Measurements from ENCODE around the gene RETSAT.
"Not testable (repeated sequence)": the region's sequence is repeated elsewhere in the genome, so short reads cannot be mapped to it uniquely, and the experiment has no call there.

RETSAT gene

GRCh38 chr2:85354286-85355072, at the start of gene RETSAT, which contains the start of gene ELMOD3:
RETSAT (minus strand) TSS chr2:85354528; CDS start chr2:85354507, 21 bp downstream.
ELMOD3 (plus strand) TSS chr2:85354769; CDS start chr2:85357199, 2,430 bp downstream.
- DNase-seq (ENCODE audit: low spot score) (peak; percentile 99), FAIRE-seq (no peak)

GRCh38 chr2:85401844-85402243, 47.5 kb upstream of the RETSAT start:
- DNase-seq (ENCODE audit: low spot score) (no peak), FAIRE-seq (no peak)

DNA sequence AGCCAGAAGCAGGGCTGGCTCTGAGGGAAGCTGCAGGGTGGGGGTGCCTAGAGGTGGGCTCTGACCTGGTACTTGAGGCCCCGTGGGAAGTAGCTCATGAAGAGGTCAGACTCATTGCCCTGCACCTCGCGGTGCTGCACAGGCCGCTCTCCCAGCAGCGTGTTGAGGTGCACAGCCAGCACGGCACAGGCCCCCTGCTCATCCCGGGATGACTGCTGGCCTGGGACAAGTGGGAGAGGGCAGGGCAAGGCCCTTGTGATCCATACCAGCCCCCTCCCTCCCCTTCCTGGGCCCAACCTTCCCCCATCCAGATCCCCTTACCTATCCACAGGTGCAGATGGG, 47.1 kb upstream of the RETSAT start:
- no peak for FAIRE-seq
- no peak for DNase-seq (ENCODE audit: low spot score)

DNA sequence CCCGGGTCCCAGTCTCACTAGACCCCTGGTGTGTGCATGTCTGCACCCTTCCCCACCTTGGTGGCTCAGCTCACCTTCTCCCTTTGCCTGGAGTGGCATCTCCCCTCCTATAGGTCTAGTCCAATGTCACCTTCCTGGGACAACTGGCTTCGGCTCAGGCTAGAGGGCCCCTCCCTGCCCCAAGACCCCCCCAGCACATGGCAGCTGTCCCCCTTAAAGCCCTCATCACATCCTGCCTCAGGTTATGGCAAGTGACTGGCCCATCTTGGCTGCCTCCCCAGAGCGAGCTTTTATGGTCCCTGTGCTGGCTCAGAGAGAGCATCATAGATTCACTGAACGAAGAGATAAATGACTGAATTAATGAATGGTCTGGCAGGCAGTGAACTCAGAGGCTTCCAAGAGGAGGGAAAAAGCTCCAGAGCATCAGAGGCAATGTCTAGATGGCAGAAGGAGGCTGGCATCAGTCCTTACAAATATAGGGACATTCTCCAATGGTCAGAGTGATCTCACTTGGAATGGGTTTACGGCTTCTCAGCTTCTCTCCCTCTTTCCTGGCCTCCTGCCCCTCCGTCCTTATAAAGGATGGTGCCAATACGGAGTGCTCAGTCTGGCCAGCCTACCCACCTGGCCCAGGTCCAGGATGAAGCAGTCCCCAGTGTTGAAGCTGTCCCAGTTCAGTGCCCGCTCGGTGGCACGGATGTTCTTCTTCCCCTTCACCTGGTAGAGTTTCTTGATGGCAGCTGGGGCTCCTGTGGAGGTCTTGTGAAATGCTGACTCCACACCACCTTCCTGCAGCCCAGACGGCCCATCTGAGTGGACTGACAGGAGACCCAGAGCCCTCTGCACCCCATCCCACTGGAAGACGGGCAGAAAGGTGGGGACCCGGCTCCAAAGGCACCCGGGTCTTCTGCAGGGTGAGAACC, 46.5 kb upstream of the RETSAT start:
- FAIRE-seq (no peak), DNase-seq (ENCODE audit: low spot score) (no peak)

GRCh38 chr2:85400023-85400422, 45.7 kb upstream of the RETSAT start:
- no peak for FAIRE-seq
- no peak for DNase-seq (ENCODE audit: low spot score)

DNA sequence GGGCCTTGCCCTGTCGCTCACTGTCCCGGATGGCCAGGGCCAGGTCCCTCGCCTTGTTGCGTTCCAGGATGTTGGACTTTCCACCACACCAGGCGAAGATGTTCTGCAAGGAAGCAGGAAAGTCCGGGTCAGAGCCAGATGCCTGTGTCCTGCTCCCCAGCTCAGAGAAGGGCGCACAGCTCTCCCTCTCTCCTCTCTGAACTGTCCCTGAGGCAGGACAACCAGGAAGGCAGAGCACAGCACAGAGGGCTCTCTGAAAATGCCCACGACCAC, 44.8 kb upstream of the RETSAT start:
- FAIRE-seq (no peak), DNase-seq (ENCODE audit: low spot score) (no peak)

- no peak for DNase-seq (ENCODE audit: low spot score)
- FAIRE-seq, result no peak
Measured at GRCh38 chr2:85398426-85399182, 44.3 kb upstream of the RETSAT start.

GRCh38 chr2:85397925-85398331, 43.6 kb upstream of the RETSAT start:
- FAIRE-seq, result no peak
- DNase-seq (ENCODE audit: low spot score), result no peak

DNA sequence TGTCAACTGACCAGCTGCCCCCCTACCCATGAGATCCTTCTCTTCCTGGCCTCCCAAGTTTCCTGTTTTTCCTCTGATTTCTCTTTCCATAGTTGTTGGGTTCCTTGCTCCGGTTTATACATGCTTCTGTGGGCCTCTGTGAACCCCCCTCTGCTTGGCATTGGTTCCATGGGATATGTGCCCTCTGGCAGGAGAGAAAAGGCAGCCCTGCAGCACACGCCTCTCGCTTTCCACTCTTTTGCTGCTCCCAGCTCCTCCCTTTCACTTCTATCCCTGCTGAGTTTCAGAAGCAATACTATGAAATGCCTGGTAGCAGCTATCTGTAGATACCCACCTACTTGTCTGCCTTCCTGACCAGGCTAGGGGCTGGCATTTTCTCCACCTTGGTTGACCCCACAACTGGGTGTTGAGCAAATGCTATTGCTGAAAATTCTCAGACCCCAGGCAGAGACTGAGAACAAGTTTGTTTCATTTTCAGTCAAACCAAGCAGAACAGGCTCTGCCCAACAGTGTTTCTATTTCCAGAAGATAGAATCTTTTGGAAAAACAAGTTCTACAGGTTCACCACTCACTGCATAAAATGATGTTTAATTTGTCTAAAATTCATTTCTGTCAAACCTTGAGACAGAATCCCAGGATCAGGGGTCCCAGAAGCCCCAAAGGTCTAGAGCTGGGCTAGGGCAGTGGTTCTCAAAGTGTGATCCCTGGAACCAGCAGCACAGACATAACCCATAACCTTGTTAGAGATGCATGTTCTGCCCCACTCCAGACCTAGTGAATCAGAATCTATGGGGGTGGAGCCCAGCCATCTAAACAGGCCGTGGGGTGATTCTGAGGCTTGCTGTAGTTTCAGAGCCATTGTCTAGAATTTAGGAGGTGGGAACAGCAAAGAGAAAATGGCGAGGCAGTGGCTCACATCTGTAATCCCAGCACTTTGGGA, 42.5 kb upstream of the RETSAT start:
- FAIRE-seq (no peak), DNase-seq (ENCODE audit: low spot score) (no peak)

- DNase-seq (ENCODE audit: low spot score), result no peak
- no peak for FAIRE-seq
Measured at GRCh38 chr2:85395912-85396475, 41.7 kb upstream of the RETSAT start.

- DNase-seq (ENCODE audit: low spot score) (no peak), FAIRE-seq (no peak)
Measured at GRCh38 chr2:85394976-85395375, 40.6 kb upstream of the RETSAT start.

DNA sequence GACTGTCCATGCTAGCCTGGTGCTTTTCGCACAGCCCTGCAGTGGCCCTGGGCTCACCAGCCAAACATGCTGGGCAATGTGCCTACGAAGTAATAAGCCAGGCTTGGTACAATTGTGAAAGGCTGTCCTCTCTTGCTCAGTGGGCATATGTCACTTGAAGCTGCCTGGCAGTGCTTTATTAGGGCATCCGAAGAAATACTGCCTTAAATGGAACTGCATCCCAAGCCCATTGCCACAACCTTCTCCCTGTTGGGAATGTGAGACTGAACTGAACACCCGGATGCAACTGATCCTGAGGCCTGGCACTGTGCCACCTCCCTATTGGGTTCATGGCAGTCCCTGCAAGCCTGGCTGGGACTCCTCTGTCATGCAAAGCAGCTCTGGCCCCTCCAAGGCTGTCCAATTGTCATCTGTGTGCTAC, 39.9 kb upstream of the RETSAT start:
- no peak for DNase-seq (ENCODE audit: low spot score)
- FAIRE-seq, result peak; percentile 83

GRCh38 chr2:85393836-85394235, 39.5 kb upstream of the RETSAT start:
- DNase-seq (ENCODE audit: low spot score) (no peak), FAIRE-seq (no peak)

- DNase-seq (ENCODE audit: low spot score) (peak; percentile 52), FAIRE-seq (no peak)
Measured at GRCh38 chr2:85390941-85391669, 36.8 kb upstream of the RETSAT start.

DNA sequence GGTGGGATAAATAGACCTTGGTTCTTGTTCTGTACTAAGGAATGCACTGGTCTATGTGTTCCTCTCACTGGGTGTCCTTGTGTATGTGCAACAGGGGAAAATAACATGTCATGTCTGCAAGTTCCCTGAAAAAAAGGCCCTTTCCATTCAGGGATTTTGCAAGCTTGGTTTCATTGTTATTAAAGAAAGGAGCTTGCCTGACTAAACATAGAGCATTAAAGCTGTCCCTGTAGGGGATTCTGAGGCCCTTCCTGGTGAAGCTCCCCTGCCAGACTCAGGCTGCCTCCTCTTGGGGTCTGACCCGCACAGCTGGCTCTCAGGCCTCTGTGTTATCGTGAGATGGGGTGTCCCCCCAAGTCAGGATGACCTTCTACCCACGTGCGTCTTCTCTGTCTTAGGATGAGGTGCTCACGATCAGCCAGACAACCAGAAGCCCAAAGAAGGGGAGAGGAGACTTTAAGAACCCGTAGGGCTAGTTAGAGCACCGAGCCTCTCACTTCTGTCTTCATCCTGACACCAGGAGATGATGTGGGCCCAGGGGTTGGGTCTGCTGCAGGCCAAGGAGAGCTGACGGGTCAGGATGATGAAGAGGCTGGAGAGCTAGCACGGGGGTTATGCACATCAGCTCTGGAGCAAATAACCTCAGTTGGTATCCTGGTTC, 34.7 kb upstream of the RETSAT start:
- DNase-seq (ENCODE audit: low spot score), result no peak

GRCh38 chr2:85387754-85388153, 33.4 kb upstream of the RETSAT start:
- FAIRE-seq (no peak), DNase-seq (ENCODE audit: low spot score) (no peak)

More for the DNA sequence above, 34.7 kb upstream of the RETSAT start:
- FAIRE-seq, result no peak

- FAIRE-seq (no peak), DNase-seq (ENCODE audit: low spot score) (no peak)
Measured at GRCh38 chr2:85385746-85386145, 31.4 kb upstream of the RETSAT start.

DNA sequence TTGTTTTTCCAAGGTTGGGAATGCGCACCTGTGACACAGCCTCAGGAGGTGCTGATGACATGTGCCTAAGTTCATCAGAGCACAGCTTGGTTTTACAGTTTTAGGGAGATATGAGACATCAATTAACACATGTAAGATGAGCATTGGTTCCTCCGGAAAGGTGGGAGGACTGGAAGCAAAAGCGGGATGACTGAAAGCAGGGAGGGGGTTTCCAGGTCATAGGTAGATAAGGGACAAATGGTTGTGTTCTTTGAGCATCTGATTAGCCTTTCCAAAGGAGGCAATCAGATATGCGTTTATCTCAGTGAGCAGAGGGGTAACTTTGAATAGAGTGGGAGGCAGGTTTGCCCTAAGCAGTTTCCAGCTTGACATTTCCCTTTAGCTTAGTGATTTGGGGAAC, 29.5 kb upstream of the RETSAT start:
- no peak for DNase-seq (ENCODE audit: low spot score)
- no peak for FAIRE-seq

DNA sequence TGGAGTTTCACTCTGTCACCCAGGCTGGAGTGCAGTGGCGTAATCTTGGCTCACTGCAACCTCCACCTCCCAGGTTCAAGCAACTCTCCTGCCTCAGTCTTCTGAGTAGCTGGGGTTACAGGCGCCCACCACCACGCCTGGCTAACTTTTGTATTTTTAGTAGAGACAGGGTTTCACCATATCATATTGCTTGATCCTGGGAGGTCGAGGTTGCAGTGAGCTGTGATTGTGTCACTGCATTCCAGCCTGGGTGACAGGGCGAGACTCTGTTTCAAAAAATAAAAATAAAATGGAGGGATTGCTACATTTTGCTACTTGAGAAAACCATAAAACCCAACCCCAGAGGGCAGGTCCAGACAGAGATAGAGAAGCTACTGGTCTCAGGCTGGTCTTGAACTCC, 28.8 kb upstream of the RETSAT start:
- not testable (repeated sequence) for FAIRE-seq; DNase-seq (ENCODE audit: low spot score)
